GM19455 (cell line): ENCODE measurements around the gene MFN2.
A peak's percentile ranks its signal among the peaks of the same experiment; 100 is the strongest.
"Not testable (repeated sequence)": the region's sequence is repeated elsewhere in the genome, so short reads cannot be mapped to it uniquely, and the experiment has no call there.

ENCODE experiments used
- ATAC-seq: cut with Tn5 transposase; IDR thresholded peaks from one replicate; pipeline ENCODE4 v1.9.1; 2021; ENCODE audit not compliant: unreplicated experiment

MFN2 gene

DNA sequence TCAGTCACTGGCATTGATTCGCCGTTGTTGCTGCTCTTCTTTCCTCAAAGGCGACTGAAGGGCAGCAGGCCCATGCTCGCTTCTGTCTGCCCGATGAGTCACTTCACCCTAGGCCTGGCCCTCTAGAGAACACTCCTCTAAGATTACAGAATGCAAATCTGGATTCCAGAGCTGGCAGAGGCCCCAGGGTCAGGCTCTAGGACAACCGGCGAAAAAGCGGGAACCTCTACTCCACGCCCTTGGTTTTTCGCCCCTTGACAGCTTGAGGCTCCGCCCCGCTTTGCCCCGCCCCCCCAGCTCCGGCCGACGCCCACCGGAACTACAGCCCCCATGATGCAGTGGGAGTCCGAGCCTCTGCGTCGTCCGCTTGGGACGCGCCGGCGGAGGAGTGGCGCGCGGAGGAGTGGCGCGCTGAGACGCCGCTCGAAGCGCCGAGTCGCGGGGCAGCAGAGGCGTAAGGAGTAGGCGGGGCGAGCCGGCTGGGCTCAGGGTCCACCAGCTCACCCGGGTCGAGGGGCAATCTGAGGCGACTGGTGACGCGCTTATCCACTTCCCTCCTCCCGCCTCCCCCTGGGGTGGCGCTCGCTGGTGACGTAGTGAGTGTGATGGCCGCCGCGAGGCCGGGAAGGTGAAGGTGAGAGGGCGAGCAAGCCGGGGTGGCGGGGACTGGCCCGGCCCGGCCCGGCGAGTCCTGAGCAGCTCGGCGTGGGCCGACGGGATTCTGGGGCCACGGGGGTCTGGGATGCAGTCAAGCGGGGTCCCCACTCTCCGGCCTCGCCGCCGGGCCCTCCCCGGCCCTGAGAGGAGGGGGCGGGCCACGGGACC, at the start of gene MFN2:
Gene MFN2, plus strand, starts transcription at position 594 of the 825 bp plus-strand sequence. CDS start 8,725 bp downstream, outside the sequence.
- peak; percentile 91 for ATAC-seq

GRCh38 chr1:11930571-11931445, 49.4 kb upstream of the MFN2 start:
- no peak for ATAC-seq

DNA sequence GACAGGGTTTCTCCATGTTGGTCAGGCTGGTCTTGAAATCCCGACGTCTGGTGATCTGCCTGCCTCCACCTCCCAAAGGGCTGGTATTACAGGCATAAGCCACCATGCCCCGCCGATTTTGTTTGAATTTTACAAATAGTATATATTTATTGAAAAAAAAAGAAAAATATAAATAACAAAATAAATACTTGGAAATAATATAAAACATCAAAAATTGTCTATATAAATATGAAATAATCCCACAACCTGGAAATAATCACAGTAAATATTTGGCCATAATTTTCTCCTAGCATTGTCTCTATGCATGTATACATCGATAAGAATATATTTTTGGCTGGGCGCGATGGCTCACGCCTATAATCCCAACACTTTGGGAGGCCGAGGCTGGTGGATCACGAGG, 48.4 kb upstream of the MFN2 start:
- ATAC-seq: no peak

DNA sequence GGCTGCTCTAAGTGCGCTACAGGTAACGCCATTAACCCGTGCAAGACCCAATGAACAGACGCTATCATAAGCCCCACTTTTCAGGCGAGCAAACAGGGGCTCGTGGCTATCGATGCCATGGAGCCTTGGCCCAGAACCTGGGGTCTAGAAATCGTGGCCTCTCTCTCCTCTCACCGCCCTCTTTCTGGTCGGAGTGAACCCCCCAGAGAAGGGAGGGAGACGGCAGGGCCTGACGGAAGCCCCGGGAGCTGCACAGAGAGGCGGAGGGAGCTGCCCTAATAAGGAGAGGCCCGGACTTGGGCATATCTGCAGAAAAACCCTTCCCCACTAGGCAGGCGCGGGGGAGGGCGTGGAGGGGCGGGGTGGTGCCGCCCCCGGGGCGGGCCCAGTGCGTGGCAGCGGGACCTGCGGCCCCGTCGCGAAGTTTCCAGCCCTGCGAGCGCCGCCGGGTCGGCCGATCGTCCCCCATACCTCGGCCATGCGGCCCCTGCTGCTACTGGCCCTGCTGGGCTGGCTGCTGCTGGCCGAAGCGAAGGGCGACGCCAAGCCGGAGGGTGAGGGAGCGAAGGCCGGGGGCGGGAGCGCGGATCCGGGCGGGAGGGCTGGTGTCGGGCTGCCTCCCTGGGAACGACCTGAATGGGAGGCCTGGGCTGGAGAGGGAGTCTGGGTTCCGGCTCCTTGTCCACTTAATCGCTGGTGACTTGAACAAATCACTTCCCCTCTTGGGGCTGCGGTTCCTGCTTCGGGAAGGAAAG, 45.8 kb upstream of the MFN2 start, which contains the start of gene PLOD1:
Gene PLOD1, plus strand, starts transcription at position 416 of the 755 bp plus-strand sequence. Its CDS starts 63 bp downstream, at position 479.
- peak; percentile 83 for ATAC-seq

- no peak for ATAC-seq
Observed at GRCh38 chr1:11935057-11935412, 45.2 kb upstream of the MFN2 start.

DNA sequence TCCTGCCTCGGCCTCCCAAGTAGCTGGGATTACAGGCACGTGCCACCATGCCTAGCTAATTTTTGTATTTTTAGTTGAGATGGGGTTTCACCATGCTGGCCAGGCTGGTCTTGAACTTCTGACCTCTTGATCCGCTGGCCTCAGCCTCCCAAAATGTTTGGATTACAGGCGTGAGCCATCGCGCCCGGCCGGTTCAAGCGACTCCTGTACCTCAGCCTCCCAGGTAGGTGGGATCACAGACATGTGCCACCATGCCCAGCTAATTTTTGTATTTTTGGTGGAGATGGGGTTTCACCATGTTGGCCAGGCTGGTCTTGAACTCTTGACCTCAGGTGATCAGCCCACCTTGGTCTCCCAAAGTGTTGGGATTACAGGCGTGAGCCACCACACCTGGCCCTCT, 44.5 kb upstream of the MFN2 start:
- not testable (repeated sequence) for ATAC-seq

GRCh38 chr1:11938722-11939526, 41.3 kb upstream of the MFN2 start:
- ATAC-seq: no peak

- not testable (repeated sequence) for ATAC-seq
Observed at GRCh38 chr1:11939794-11940193, 40.5 kb upstream of the MFN2 start.

GRCh38 chr1:11940260-11940921, 39.9 kb upstream of the MFN2 start:
- no peak for ATAC-seq

DNA sequence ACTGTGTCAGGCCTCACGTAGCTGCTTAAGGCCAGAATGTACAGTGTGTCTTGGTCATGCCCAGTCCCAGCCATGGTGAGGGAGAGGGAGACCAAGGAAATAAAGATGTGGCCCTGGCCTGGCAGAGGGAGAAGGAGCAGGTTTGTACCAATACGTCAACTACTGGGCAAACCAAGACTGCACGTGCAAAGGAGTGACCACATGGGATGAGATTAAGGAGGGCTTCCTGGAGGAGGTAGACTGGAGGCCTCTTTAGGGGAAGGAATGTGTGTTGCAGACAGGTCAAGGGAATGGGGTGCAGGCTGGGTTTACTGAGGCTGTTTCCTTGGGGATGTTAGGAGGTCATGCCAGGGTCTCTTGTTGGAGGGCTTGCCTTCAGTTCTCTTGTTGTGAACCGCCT, 38.0 kb upstream of the MFN2 start:
- ATAC-seq: no peak

- ATAC-seq: no peak
Observed at GRCh38 chr1:11943619-11944018, 36.6 kb upstream of the MFN2 start.

DNA sequence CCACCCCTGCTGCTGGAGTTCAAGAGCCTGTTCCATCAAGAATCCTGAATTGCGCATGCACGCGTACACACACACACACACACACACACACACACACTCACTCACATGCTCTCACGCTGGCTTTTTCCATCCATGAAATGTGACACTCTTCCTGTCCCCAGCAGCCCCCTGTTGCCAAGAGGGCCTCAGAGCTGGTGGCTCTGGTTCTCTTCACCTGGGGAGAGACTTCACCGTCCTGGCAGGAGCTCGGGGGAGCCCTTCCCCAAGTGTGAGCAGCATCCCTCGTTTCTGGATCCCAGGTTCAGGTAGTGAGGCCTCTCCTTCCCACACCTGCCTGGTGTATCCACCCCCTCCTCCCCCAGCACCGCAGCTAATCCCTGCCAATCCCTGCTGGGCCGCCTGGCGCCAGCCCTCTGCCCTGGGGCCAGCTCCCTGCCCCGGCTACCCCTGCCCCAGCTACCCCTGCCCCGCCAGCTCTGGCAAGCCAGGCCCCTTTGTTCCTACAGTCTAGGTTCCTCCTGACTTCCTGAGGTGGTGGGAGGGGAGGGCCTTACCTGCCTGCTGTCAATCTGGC, 35.8 kb upstream of the MFN2 start:
- no peak for ATAC-seq

DNA sequence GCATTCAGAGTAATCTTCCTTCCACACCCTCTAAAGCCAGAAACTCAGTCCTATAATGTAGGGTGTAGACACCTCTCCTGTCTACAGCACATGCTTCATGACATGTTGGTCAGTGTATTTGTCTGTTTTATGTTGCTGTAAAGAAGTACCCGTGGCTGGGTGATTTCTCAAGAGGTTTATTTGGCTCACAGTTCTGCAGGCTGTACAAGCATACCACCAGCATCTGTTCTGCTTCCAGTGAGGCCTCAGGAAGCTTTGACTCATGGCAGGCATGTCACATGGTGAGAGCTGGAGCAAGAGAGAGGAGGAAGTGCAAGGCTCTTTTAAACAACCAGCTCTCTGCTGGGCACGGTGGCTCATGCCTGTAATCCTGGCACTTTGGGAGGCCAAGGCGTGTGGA, 33.6 kb upstream of the MFN2 start:
- no peak for ATAC-seq

DNA sequence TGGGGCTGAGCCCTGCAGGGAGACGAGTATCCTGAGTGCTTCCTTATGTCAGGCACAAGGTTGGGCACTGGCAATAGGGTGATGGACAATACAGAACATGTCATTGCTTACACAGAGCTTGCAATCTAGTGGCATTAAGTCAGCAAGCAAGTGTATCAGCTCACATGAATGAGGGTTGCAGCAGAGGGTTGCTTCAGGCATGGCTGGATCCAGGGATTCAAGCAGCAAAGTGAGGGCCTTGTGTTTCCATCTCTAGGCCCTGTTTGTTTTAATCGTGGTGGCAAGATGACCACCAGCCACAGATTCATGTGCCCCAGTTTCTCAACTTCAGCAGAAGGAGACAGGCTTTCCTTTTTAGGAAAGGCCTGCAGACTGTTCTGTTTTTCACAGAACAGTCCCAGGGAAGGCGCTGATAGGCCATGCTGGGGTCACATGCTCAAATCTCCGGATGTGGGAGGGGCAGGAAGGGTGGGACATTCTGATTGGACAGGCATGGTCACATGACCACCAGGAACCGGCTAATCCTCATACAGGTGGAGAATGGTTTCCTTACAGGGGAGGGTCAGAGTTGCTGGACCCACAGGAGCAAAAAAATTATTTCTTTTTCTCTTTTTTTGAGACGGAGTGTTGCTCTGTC, 31.3 kb upstream of the MFN2 start:
- no peak for ATAC-seq

GRCh38 chr1:11951901-11952300, 28.3 kb upstream of the MFN2 start:
- ATAC-seq: no peak

DNA sequence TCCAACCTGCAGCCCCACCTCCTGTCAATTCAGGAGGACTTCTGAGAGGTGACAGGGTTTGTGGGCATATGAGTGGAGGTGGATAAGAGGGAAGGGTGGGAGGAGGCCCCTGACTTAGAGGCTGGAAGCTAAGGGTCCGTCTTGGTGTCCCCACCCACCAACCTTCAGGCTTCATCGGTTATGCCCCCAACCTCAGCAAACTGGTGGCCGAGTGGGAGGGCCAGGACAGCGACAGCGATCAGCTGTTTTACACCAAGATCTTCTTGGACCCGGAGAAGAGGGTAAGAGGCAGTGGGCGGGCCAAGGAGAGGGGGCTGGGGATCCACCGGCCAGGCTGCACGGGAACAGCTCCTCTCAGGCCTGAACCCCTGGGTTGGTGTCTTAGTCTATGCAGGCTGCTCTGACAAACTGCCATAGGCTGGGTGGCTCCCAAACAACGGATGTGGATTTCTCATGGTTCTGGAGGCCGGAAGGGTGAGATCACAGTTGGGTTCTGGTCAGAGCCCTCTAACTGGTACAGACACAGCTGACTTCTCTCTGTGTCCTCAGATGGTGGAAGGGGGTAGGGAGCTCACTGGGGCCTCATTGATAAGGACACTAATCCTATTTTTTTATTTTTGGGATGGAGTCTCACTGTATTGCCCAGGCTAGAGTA, 27.7 kb upstream of the MFN2 start:
- no peak for ATAC-seq

GRCh38 chr1:11955221-11955620, 25.0 kb upstream of the MFN2 start:
- no peak for ATAC-seq

GRCh38 chr1:11957398-11957797, 22.8 kb upstream of the MFN2 start:
- no peak for ATAC-seq

- no peak for ATAC-seq
Observed at GRCh38 chr1:11957897-11958296, 22.3 kb upstream of the MFN2 start.
